Natural killer cell treated with Interleukin-12 subunit alpha and Interleukin-12 subunit beta and Interleukin-15 and Interleukin-18, amount 100 ng/mL, for 72 hours (primary cell): ENCODE results near the gene ATP9A. TPM values are rescaled to one million over a fixed set of nuclear protein-coding genes. Genes with fewer than 3 reads are reported as not detected.
"Not testable (repeated sequence)": the region's sequence is repeated elsewhere in the genome, so short reads cannot be mapped to it uniquely, and the experiment has no call there.

ENCODE experiments used
- ATAC-seq, 2 donors: fragments of 150-1000 bp; cut with Tn5 transposase in 1 of 2; sonication (Bioruptor Pico), chemical (Tn5 transposase) in 1 of 2; 2 replicates each; pipeline ENCODE4 v1.10.0; 2021
- DNase-seq: peaks from one replicate; pipeline ENCODE4 v3.0.0; 2022; ENCODE audit warnings: low spot score
- H3K27ac Mint-ChIP-seq, 2 donors: 1 replicate in 1 of 2; 2 replicates in 1 of 2; pipeline ENCODE4 v1.8.0; 2022; ENCODE audit warnings: mixed read lengths in 2 of 2, mild to moderate bottlenecking in 1 of 2, moderate library complexity in 1 of 2
- H3K27me3 Mint-ChIP-seq, 2 donors: 1 replicate in 1 of 2; 2 replicates in 1 of 2; pipeline ENCODE4 v1.8.0; 2022; ENCODE audit warnings: mixed read lengths in 2 of 2
- H3K36me3 Mint-ChIP-seq: one replicate; pipeline ENCODE4 v1.8.0; 2022; ENCODE audit warnings: mixed read lengths
- H3K4me1 Mint-ChIP-seq, 2 donors: 1 replicate in 1 of 2; 2 replicates in 1 of 2; pipeline ENCODE4 v1.8.0; 2022; ENCODE audit warnings: low read depth in 2 of 2, mixed read lengths in 2 of 2, mild to moderate bottlenecking in 1 of 2
- H3K4me3 Mint-ChIP-seq: one replicate; pipeline ENCODE4 v1.8.0; 2022; ENCODE audit warnings: mixed read lengths
- H3K9me3 Mint-ChIP-seq: 2 replicates; pipeline ENCODE4 v1.8.0; 2022; ENCODE audit warnings: mixed read lengths
- total RNA-seq, 2 donors: library from RNA; stranded (reverse); gene quantifications; one replicate each; pipeline ENCODE4 v1.2.3, GENCODE V29; 2022

The ATP9A gene
- total RNA-seq, 2 donors from 2014 or later, result 1.4 to 18.9 TPM

GRCh38 chr20:51735728-51736600, 32.2 kb downstream of the ATP9A start:
- no peak for ATAC-seq
- no peak for DNase-seq
- Mint-ChIP-seq H3K27ac (peak overlapping the region in 1 of 2 donors; percentile 28), H3K4me3 (no peak overlapping the region), H3K36me3 (no peaks in the 10 kb centered on the region), H3K4me1 (peaks cover 4 to 25% of the 10 kb centered on the region in 2 donors), H3K9me3 (no peaks in the 10 kb centered on the region), H3K27me3 (no peaks in the 10 kb centered on the region)

- DNase-seq (no peak), ATAC-seq (no peak)
- Mint-ChIP-seq H3K9me3 (no peaks in the 10 kb centered on the region), H3K27ac (peak overlapping the region in 1 of 2 donors; percentile 28), H3K36me3 (no peaks in the 10 kb centered on the region), H3K4me3 (no peak overlapping the region), H3K27me3 (no peaks in the 10 kb centered on the region), H3K4me1 (peaks cover 4 to 25% of the 10 kb centered on the region in 2 donors)
Measured at GRCh38 chr20:51734876-51735720, 33.1 kb downstream of the ATP9A start.

- Mint-ChIP-seq H3K27me3 (no peaks in the 10 kb centered on the region), H3K4me3 (no peak overlapping the region), H3K4me1 (peaks cover 4 to 17% of the 10 kb centered on the region in 2 donors), H3K27ac (no peak overlapping the region), H3K9me3 (no peaks in the 10 kb centered on the region), H3K36me3 (no peaks in the 10 kb centered on the region)
- DNase-seq (no peak), ATAC-seq (no peak)
Measured at GRCh38 chr20:51733070-51733469, 35.1 kb downstream of the ATP9A start.

GRCh38 chr20:51732096-51732791, 35.9 kb downstream of the ATP9A start:
- peak overlapping the region in 1 of 2 donors; percentile 74 for H3K27ac Mint-ChIP-seq
- ATAC-seq, result no peak
- DNase-seq, result no peak
- peaks cover 4 to 18% of the 10 kb centered on the region in 2 donors for H3K4me1 Mint-ChIP-seq
- no peaks in the 10 kb centered on the region for H3K36me3 Mint-ChIP-seq
- no peaks in the 10 kb centered on the region for H3K9me3 Mint-ChIP-seq
- H3K27me3 Mint-ChIP-seq, result no peaks in the 10 kb centered on the region
- no peak overlapping the region for H3K4me3 Mint-ChIP-seq

GRCh38 chr20:51731731-51732095, 36.5 kb downstream of the ATP9A start:
- H3K9me3 Mint-ChIP-seq, result no peaks in the 10 kb centered on the region
- no peaks in the 10 kb centered on the region for H3K36me3 Mint-ChIP-seq
- ATAC-seq (no peak), DNase-seq (no peak)
- H3K4me1 Mint-ChIP-seq, result peaks cover 4 to 14% of the 10 kb centered on the region in 2 donors
- H3K4me3 Mint-ChIP-seq, result no peak overlapping the region
- no peaks in the 10 kb centered on the region for H3K27me3 Mint-ChIP-seq
- H3K27ac Mint-ChIP-seq, result peak overlapping the region in 1 of 2 donors; percentile 74

- no peak for DNase-seq
- Mint-ChIP-seq H3K9me3 (no peaks in the 10 kb centered on the region), H3K4me3 (no peak overlapping the region), H3K36me3 (no peaks in the 10 kb centered on the region), H3K27me3 (no peaks in the 10 kb centered on the region), H3K4me1 (peaks cover 4 to 14% of the 10 kb centered on the region in 2 donors), H3K27ac (no peak overlapping the region)
- no peak for ATAC-seq
Measured at GRCh38 chr20:51729771-51730170, 38.4 kb downstream of the ATP9A start.

GRCh38 chr20:51728737-51729136, 39.5 kb downstream of the ATP9A start:
- DNase-seq (no peak), ATAC-seq (no peak)
- no peak overlapping the region for H3K27ac Mint-ChIP-seq
- H3K4me3 Mint-ChIP-seq, result no peak overlapping the region
- no peaks in the 10 kb centered on the region for H3K9me3 Mint-ChIP-seq
- H3K36me3 Mint-ChIP-seq, result no peaks in the 10 kb centered on the region
- no peaks in the 10 kb centered on the region for H3K27me3 Mint-ChIP-seq
- peaks cover 4 to 17% of the 10 kb centered on the region in 2 donors for H3K4me1 Mint-ChIP-seq

- no peaks in the 10 kb centered on the region for H3K27me3 Mint-ChIP-seq
- H3K27ac Mint-ChIP-seq, result no peak overlapping the region
- ATAC-seq, result no peak
- no peak for DNase-seq
- H3K9me3 Mint-ChIP-seq, result no peaks in the 10 kb centered on the region
- peaks cover 4 to 17% of the 10 kb centered on the region in 2 donors for H3K4me1 Mint-ChIP-seq
- H3K4me3 Mint-ChIP-seq, result no peak overlapping the region
- no peaks in the 10 kb centered on the region for H3K36me3 Mint-ChIP-seq
Measured at GRCh38 chr20:51727872-51728271, 40.3 kb downstream of the ATP9A start.

GRCh38 chr20:51725584-51726176, 42.5 kb downstream of the ATP9A start:
- no peak overlapping the region for H3K4me3 Mint-ChIP-seq
- DNase-seq, result no peak
- no peaks in the 10 kb centered on the region for H3K36me3 Mint-ChIP-seq
- no peaks in the 10 kb centered on the region for H3K27me3 Mint-ChIP-seq
- H3K9me3 Mint-ChIP-seq, result no peaks in the 10 kb centered on the region
- H3K27ac Mint-ChIP-seq, result no peak overlapping the region
- no peak for ATAC-seq
- peaks cover 0 to 16% of the 10 kb centered on the region in 2 donors for H3K4me1 Mint-ChIP-seq

GRCh38 chr20:51723026-51723425, 45.2 kb downstream of the ATP9A start:
- not testable (repeated sequence) for H3K9me3 Mint-ChIP-seq, ATAC-seq, H3K27me3 Mint-ChIP-seq, DNase-seq, H3K4me3 Mint-ChIP-seq, H3K36me3 Mint-ChIP-seq, H3K27ac Mint-ChIP-seq
- peaks cover 0 to 15% of the 10 kb centered on the region in 2 donors for H3K4me1 Mint-ChIP-seq

- ATAC-seq, H3K9me3 Mint-ChIP-seq, H3K36me3 Mint-ChIP-seq, DNase-seq, H3K27ac Mint-ChIP-seq, H3K4me3 Mint-ChIP-seq, H3K27me3 Mint-ChIP-seq: not testable (repeated sequence)
- H3K4me1 Mint-ChIP-seq, result peaks cover 0 to 18% of the 10 kb centered on the region in 2 donors
Measured at GRCh38 chr20:51722246-51722645, 45.9 kb downstream of the ATP9A start.

- DNase-seq (no peak), ATAC-seq (no peak)
- H3K4me3 Mint-ChIP-seq, result no peak overlapping the region
- H3K27ac Mint-ChIP-seq, result no peak overlapping the region
- H3K4me1 Mint-ChIP-seq, result peaks cover 0 to 21% of the 10 kb centered on the region in 2 donors
- no peaks in the 10 kb centered on the region for H3K9me3 Mint-ChIP-seq
- no peaks in the 10 kb centered on the region for H3K36me3 Mint-ChIP-seq
- no peaks in the 10 kb centered on the region for H3K27me3 Mint-ChIP-seq
Measured at GRCh38 chr20:51720854-51721253, 47.3 kb downstream of the ATP9A start.

GRCh38 chr20:51720384-51720783, 47.8 kb downstream of the ATP9A start:
- Mint-ChIP-seq H3K4me1 (peaks cover 0 to 26% of the 10 kb centered on the region in 2 donors), H3K9me3 (no peaks in the 10 kb centered on the region)

More at GRCh38 chr20:51720384-51720783, 47.8 kb downstream of the ATP9A start:
- Mint-ChIP-seq H3K36me3 (no peaks in the 10 kb centered on the region), H3K27me3 (no peaks in the 10 kb centered on the region), H3K27ac (no peak overlapping the region), H3K4me3 (no peak overlapping the region)
- DNase-seq, result no peak
- no peak for ATAC-seq
